Heart right ventricle (tissue), 16 donors: ENCODE results near the gene ARRDC4. TPM values are rescaled to one million over a fixed set of nuclear protein-coding genes. Genes with fewer than 3 reads are reported as not detected.

Experiments used
- ATAC-seq, 8 donors: fragments of 200-7000 bp; cut with Tn5 transposase; one replicate each; pipeline ENCODE4 v1.9.1; 2020; ENCODE audit warnings: mild to moderate bottlenecking in 8 of 8, moderate library complexity in 8 of 8, moderate number of reproducible peaks in 1 of 8
- DNase-seq, 2 donors: peaks; one replicate each; pipeline ENCODE4 v3.0.0-alpha.2; 2020
- H3K27ac ChIP-seq, 10 donors: fragments of 200-600 bp; sonication (generic) in 2 of 10; one replicate each; pipeline versions ENCODE4 v1.5.0 to v1.8.0; 2020 to 2022; ENCODE audit warnings: mild to moderate bottlenecking in 3 of 10
- H3K27me3 ChIP-seq, 7 donors: fragments of 200-600 bp; one replicate each; pipeline ENCODE4 v1.8.0; 2021 to 2022; ENCODE audit warnings: mild to moderate bottlenecking in 2 of 7
- H3K36me3 ChIP-seq, 9 donors: fragments of 200-600 bp; sonication (generic) in 1 of 9; one replicate each; pipeline versions ENCODE4 v1.5.0 to v1.8.0; 2020 to 2022; ENCODE audit warnings: mild to moderate bottlenecking in 2 of 9
- H3K4me1 ChIP-seq, 9 donors: fragments of 200-600 bp; sonication (generic) in 1 of 9; one replicate each; pipeline versions ENCODE4 v1.5.0 to v1.8.0; 2020 to 2022; ENCODE audit warnings: mild to moderate bottlenecking in 4 of 9
- H3K4me3 ChIP-seq, 10 donors: fragments of 200-600 bp; sonication (generic) in 2 of 10; one replicate each; pipeline versions ENCODE4 v1.5.0 to v1.8.0; 2020 to 2022; ENCODE audit warnings: mild to moderate bottlenecking in 7 of 10, moderate library complexity in 2 of 10
- H3K9me3 ChIP-seq, 11 donors: fragments of 200-600 bp in 10 of 11; sonication (generic) in 2 of 11; one replicate each; pipeline versions ENCODE4 v1.5.0 to v1.8.0; 2013 to 2022; ENCODE audit warnings: mild to moderate bottlenecking in 2 of 11, control low read depth in 1 of 11, moderate library complexity in 1 of 11
- CTCF ChIP-seq, 9 donors: fragments of 200-600 bp; sonication (generic) in 2 of 9; IDR thresholded peaks; one replicate each; pipeline versions ENCODE4 v1.5.0 to v1.8.0; 2021 to 2022; ENCODE audit warnings: antibody characterized with exemption in 9 of 9, mild to moderate bottlenecking in 5 of 9, moderate library complexity in 1 of 9
- WGBS, 2 donors: extraction: QIAGEN DNeasy Blood & Tissue Kit; methylation state at CpG; one replicate each; pipeline ENCODE4 v1.1.7; 2013; ENCODE audit warnings: inconsistent platforms in 1 of 2; 5-methylcytosine and 5-hydroxymethylcytosine counted together
- intact Hi-C, 10 donors: fragments of 100-400 bp; cut with DNase I; formaldehyde crosslinking; loops; one replicate each; pipeline versions ENCODE4 v1.11.1 to v1.14.2; 2022
- polyA plus RNA-seq, 2 donors: library from polyadenylated mRNA; stranded (reverse); fragments of 200-250 nt; gene quantifications; one replicate each; pipeline ENCODE4 v1.2.3, GENCODE V29; 2013
- total RNA-seq, 10 donors: library from RNA; stranded (reverse); fragmentation: NEBNext Ultra II Directional in 3 of 10; extraction: Animal tissue kit (Norgen Biotek cat#: 25700) in 3 of 10; gene quantifications; one replicate each; pipeline versions ENCODE4 v1.2.1 to v1.2.4, GENCODE V29; 2021 to 2023
- donor health status: Arrhythmogenic right ventricular cardiomyopathy.
- donor health status: ischemic (EF 13 %, LVEDD 7.1; RV severe dilation, severe dysfunction).
- donor health status: healthy with polysubstance abuse.
- donor health status: DM: no; HTN: yes; CAD: no.
- donor health status: DM: no; HTN: no; CAD: no.
- donor health status: ischemic (EF 25% LVEDD 6.9; RV normal size, moderate dysfunction).
- donor health status: ischemic (EF 25% LVEDD 5.7; RV mildly dilated, moderate dysfunction).
- donor health status: healthy.
- donor health status: DM: yes; HTN: yes; CAD: no.
- donor health status: Ischemic cardiomyopathy.
- donor health status: ischemic (EF 35%, LVEDD 5.7; RV mildly dilated, moderate dysfunction).
- donor health status: nonischemic (EF 11% LVEDD 7.7; RV severe dilation, severe dysfunction).
- donor health status: DM: yes; HTN: yes; CAD: no.
- donor health status: PGD.
- donor health status: ischemic (EF 29% LVEDD 5.4; RV normal size, mild dysfunction).
- donor health status: nonischemic (EF 23%, LVEDD 6.1; RV moderate dilation, normal function).

Gene ARRDC4
- total and polyA plus RNA-seq, 12 donors = 8.2 to 26.4 (median 14.5) TPM

GRCh38 chr15:97955529-97955928, 5.0 kb upstream of the ARRDC4 start:
- no peak for DNase-seq
- Histone ChIP-seq H3K4me1 (peaks cover 0 to 9% (median 4%) of the 10 kb centered on the region in 9 donors), H3K27ac (no peak overlapping the region), H3K36me3 (no peaks in the 10 kb centered on the region), H3K4me3 (no peak overlapping the region), H3K9me3 (no peaks in the 10 kb centered on the region), H3K27me3 (peaks cover 0 to 5% (median 0%) of the 10 kb centered on the region in 7 donors)
- no peak for TF ChIP-seq CTCF (IDR thresholded peaks at IDR 0.05)
- intact Hi-C loops = no loop called here
- no peak for ATAC-seq
- WGBS, 2 donors = 91 to 92% methylated on average over 4 of the region's 4 CpGs

GRCh38 chr15:97959724-97960363, 659 bp upstream of the ARRDC4 start:
- peak overlapping the region in 9 of 10 donors; percentile 23 to 95 (median 68) for H3K27ac ChIP-seq
- peaks cover 0 to 42% (median 16%) of the 10 kb centered on the region in 9 donors for H3K4me1 ChIP-seq
- H3K27me3 ChIP-seq = no peaks in the 10 kb centered on the region
- H3K36me3 ChIP-seq = peaks cover 0 to 11% (median 0%) of the 10 kb centered on the region in 9 donors
- intact Hi-C loops = loop anchor here in 1 of 10 donors (10.0 kb wide), 1 partner anchor 55 kb away; no protein-coding TSS in a partner anchor
- peak overlapping the region in 9 of 10 donors; percentile 13 to 98 (median 87) for H3K4me3 ChIP-seq
- WGBS, 2 donors = 3 to 5% methylated on average over 19 of the region's 19 CpGs
- no peak for TF ChIP-seq CTCF (IDR thresholded peaks at IDR 0.05)
- ATAC-seq (peak in 1 of 8 donors; percentile 1), DNase-seq (no peak)
- no peaks in the 10 kb centered on the region for H3K9me3 ChIP-seq

GRCh38 chr15:97961067-97961954, 808 bp downstream of the ARRDC4 start:
- ATAC-seq (peak in 1 of 8 donors; percentile 7), DNase-seq (peak; percentile 59 to 62)
- H3K4me1 ChIP-seq = peaks cover 0 to 51% (median 19%) of the 10 kb centered on the region in 9 donors
- intact Hi-C loops = loop anchor here in 1 of 10 donors (10.0 kb wide), 1 partner anchor 57 kb away; no protein-coding TSS in a partner anchor
- H3K9me3 ChIP-seq = no peaks in the 10 kb centered on the region
- H3K4me3 ChIP-seq = peak overlapping the region; percentile 84 to 98 (median 92)
- no peaks in the 10 kb centered on the region for H3K27me3 ChIP-seq
- 5 to 7% methylated on average over 47 to 48 of the region's 48 CpGs for whole genome bisulfite sequencing, 2 donors
- H3K27ac ChIP-seq = peak overlapping the region; percentile 82 to 97 (median 96)
- peaks cover 0 to 15% (median 0%) of the 10 kb centered on the region in 9 donors for H3K36me3 ChIP-seq
- TF ChIP-seq CTCF (IDR thresholded peaks at IDR 0.05) = no peak

GRCh38 chr15:97962263-97962662, 1.8 kb downstream of the ARRDC4 start:
- 92 to 96% methylated on average over 2 of the region's 2 CpGs for WGBS, 2 donors
- Histone ChIP-seq H3K9me3 (no peaks in the 10 kb centered on the region), H3K27ac (no peak overlapping the region), H3K4me3 (peak overlapping the region in 7 of 10 donors; percentile 87 to 98 (median 93)), H3K36me3 (peaks cover 0 to 25% (median 2%) of the 10 kb centered on the region in 9 donors), H3K4me1 (peaks cover 0 to 60% (median 19%) of the 10 kb centered on the region in 9 donors), H3K27me3 (no peaks in the 10 kb centered on the region)
- intact Hi-C loops = loop anchor here in 1 of 10 donors (10.0 kb wide), 1 partner anchor 57 kb away; no protein-coding TSS in a partner anchor
- DNase-seq (no peak), ATAC-seq (no peak)
- no peak for TF ChIP-seq CTCF (IDR thresholded peaks at IDR 0.05)
